HG03558 (cell line): Measurements from ENCODE around the gene FMN1.

Experiments
- ATAC-seq: cut with Tn5 transposase; IDR thresholded peaks from one replicate; pipeline ENCODE4 v1.9.1; 2021; ENCODE audit warnings: moderate number of reproducible peaks; ENCODE audit not compliant: unreplicated experiment; ENCODE audit errors: extremely low read depth

FMN1 gene

DNA sequence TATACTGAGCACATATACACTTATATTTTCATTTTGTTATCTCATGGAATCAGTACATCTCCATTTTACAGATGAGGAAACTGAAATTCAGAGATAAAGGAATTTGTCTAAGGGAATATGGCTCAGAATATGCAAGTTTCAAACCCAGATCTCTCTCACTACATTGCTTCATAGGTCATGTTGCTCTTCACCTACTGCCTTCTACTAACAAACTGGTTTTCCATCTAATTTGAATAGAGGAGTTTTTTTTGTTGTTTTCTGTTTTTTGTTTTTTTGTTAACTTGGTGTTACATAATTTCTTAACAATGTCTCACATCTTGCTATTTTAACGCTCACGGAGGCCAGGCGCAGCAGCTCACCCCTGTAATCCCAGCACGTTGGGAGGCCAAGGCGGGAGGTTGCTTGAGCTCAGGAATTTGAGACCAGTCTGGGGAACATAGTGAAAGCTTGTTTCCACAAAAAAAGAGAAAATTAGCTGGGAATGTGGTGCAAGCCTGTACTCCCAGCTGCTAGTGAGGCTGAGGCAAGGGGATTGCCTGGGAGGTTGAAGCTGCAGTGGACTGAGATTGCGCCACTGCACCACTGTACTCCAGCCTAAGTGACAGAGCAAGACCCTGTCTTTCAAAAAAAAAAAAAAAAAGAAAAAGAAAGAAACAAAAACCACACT lies 37.0 kb downstream of the FMN1 start:
- no peak for ATAC-seq

DNA sequence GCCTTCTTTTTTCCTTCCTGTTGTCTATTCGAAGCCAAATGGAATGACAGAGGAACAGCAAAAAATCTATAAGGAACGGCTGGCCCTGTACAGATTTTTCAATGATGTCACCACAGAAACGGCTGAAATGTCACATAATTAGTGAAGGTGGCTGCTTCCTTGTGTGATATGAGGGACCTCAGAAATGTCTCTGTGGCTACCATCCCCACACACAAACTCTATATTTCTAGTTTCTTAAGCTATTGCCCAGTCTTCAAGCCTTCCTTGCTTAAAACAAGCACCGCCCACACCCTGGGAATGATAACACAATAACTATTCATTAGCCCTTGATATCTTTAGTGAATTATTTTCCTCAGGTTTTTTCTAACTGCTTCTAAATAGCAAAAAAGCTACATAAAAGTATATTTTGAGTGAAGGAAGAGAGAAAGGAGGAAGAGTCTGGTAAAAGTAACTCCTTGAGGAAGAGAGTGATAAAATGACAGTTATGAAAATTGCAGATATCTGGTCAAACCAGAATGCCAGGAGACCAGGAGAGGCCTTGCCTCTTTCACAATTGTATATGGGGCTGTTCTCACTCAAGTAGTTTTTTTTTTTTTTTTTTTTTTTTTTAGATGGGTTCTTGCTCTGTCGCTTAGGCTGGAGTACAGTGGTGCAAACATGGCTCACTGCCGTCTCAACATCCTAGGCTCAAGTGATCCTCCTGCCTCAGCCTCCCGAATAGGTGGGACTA lies 38.7 kb downstream of the FMN1 start:
- no peak for ATAC-seq

DNA sequence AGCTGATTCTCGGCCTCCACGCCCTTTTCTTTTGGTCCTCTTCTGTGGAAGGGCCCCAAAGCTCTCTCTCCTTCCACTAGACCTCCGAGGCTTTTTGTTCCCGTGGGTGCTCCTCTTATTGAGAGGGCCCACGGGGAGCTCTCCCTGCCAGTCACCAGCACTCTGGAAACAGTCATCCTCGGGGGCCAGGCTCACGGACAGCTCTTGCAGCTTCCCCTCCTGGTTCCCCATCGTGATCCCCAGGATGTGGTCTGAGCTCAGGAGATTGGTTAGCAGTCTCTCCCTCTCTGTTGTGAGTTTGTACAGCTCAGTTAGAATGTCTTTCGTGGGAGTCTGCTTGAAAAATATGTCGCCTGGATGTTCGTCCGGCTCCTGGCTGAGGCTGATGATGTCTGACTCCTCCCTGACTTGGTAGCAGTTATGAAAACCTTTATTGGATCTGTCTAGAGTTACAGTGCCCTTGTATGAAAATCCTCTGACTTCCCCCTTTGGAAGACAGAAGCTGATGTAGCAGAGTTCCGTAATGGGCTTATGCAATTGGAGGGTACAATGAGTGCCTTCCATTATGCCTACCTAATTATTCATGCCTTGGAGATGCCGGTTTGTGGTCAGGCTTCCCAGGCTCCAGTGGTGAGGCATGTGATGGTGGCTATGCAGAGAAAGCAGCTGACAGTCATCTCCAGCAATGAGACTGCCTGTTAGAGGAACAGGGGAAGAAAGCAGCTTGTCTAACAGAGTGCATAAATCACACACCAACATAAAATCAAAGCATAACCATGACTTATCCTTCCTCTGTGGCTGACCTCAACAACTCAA lies 40.0 kb downstream of the FMN1 start:
- ATAC-seq, result no peak

DNA sequence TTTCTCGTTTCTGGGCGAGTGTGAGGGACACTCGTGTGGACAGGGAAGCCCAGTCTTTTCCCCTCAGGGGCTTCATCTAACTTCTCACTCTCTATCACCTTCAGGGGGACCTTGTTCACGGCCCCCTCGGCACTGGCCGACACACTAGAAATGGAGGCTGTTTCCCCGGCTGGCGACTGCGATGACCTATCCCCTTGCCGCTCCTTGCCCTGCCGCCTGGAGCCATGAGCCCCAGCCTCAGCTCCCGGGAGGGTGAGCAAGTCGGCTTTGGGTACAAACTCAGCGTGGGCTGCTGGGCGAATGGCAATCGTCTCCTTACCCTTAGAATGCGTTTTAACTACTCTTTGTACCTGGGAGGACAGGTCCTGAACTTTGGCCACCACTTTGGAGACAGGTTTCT lies 41.0 kb downstream of the FMN1 start:
- ATAC-seq, result no peak

DNA sequence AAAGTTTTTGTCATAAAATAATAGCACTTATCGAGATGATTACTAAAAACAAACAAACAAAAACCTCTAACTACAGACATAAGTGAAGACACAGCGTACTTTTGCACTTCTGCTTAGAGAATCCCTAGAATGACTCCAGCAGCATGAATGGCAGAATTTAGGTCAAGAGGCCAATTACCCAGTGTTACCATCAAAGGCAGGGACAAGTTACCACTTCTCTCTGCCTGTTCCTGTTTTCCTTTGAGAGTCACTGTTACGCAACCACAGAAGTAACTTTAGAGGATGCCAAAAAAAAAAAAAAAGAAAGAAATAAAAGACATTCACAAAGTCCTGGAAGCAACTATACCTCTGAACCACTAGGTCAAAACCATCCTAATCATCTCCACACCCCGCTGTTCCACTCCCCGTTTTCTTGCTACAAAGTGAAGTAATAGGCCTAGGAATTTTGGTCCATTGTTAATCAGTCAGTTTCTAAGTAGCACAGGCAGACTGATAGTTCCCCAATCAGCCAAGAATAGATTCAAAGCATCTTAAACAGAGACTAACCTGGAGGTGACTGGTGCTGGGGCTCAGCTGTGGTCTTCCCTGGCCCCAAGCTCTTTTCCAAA lies 41.9 kb downstream of the FMN1 start:
- ATAC-seq, result no peak

DNA sequence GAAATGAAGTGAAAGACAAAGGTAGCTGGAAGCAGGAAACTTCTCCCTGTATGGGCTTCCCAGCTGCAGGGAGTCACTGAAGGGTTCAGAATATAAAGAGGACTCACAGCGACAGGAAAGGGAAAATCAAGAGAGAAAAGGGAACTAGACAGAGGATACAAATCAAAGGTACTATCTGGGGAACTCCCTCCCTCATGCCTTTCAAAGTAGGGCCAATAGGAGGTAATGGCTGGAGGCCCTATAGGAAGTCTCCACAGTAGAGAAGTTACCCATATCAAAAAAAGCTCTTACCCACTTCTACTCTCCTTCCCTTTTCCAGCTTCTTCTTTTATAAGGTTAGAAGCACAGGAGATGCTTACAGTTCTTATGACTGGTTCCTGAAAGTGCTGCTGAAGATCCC lies 43.5 kb downstream of the FMN1 start:
- ATAC-seq, result no peak

DNA sequence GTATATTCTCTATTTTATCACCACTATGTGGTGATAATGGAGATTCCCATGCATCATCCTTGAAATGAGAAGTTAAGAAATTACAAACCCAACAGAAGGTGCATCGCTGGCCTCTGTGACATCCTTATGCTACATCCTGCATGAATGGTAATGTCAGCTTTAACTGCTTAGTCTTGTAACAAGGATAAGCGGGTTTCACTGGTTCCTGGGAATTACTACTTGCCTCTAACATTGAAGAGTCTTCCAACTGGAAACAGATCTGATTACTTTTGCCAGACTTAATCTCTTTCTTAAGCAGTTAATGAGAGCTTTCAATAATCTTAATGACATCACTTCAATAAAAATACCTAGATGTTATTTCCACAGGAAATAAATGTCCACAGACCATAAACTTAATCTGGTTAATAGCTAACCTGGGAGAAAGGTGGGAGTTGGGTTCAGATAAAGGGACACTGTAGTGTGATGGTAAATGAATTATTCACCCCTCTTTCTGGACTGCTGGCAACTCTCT lies 44.0 kb downstream of the FMN1 start:
- no peak for ATAC-seq

DNA sequence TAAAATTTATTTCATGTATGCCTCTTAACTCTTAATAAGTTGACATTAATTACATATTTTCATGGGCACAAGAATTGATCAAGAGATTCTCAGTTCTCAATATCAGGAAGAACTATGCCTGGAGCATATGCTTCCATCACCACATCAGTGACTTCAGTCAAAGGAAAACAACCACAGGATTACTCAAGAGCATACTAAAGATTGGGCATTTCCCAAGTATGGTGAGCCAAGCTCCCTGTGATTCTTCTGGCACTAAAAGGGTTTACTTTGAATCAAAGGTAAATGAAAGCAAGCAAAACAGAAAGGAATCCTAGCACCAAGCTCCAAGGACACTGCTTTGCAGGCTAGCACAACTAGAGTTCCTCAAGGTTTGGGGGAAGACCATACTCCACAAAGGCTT lies 44.6 kb downstream of the FMN1 start:
- no peak for ATAC-seq

DNA sequence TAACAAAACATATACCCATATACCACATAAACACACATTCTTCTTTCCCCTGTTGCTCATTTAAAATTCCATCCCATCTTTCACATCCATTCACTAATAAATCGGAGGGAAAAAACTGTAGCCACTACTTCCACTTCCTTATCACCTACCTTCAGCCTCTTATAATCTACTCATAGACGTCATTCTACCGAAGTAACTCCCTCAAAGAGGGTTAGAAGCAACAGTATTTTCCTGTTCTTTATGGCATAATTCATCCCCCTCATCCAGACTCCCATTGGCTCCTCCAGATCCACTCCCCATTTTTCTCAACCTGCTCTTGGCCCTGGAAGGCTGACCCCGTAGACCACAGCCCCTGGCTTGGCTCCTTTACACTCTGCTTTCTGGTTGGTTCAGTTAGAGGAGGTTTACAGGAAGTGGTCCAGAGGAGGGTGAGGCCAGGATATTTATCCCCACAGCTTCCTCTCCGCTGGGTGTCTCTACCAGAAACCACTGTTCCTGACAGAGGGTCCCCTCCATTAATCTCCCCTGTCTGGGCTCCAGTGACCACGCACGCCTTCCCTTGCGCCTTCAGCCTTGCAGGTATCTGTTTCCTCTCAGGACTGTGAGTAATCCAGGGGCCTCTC lies 46.3 kb downstream of the FMN1 start:
- ATAC-seq, result no peak

DNA sequence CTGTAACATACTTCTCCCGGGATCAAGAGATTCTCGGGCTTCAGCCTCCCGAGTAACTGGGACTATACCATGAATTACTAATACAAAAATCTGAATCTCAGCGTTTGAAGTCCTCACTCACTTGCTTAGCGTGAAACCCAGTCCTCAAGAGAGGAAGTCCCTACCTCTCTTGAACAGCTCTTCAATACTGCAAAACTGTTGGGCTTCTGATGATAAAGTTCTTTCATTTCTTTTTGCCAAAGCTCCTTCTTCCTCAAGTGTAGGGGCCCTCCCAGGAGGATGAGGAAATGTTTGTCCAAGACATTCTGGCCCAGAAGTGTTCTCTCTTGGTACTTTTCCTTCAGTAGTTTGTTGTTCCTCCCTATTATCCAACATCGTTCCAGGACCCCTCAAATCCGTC lies 48.5 kb downstream of the FMN1 start:
- no peak for ATAC-seq

DNA sequence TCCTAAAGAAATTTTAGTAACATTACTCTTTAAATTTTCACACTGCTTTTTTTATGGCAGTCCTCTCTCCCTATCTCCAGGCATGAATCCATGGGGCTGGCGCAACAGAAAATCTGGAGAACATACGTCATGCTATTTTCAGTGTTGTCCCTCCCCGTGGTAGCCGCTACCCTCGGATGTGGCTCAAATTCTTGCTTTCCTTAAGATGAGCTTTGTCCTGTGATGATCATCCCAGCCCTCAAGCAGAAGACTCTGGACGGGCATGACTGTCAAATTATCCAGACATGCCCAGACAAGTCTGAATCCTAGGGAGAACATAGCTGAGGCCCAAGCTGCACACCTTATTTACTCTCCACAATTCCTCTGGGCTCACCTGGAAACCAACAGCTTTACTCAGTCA lies 49.1 kb downstream of the FMN1 start:
- ATAC-seq, result no peak

DNA sequence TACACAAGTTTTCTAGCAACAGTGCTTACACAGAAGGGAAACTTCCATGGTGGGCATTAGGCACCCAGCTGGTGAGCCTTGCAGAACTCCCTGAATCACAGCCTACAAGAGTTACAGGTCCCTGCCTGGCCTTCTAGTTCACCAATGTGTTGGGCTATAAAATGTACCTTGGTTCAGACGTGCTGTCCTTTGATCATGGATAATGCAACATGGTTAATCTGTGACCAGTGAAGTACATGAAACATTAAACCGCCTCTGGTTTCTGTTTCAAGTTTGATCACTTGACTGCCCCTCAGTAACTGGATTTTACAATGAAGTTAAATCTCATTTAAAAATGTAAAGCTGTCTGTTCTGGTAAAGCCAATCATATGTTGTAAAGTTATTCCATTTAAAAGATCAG lies 51.8 kb downstream of the FMN1 start:
- ATAC-seq, result no peak

DNA sequence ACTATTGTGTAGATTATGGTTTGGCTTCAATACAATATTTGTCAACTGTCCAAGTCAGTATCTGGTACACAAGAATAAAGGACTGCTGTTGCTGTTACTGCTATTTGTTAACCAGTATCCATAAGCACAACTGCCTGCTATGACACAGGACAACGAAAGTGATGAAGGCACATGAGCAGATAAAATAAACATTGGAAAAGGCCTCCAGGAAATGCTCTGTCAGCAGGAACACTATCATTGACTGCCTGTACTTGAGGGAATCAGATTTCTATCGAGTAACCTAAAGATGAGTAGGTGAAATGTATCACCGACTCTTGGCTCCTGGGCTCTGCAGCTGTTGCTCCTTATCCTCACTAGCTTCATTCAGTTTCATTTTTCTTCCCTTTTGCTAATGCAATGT lies 56.5 kb downstream of the FMN1 start:
- ATAC-seq, result no peak

DNA sequence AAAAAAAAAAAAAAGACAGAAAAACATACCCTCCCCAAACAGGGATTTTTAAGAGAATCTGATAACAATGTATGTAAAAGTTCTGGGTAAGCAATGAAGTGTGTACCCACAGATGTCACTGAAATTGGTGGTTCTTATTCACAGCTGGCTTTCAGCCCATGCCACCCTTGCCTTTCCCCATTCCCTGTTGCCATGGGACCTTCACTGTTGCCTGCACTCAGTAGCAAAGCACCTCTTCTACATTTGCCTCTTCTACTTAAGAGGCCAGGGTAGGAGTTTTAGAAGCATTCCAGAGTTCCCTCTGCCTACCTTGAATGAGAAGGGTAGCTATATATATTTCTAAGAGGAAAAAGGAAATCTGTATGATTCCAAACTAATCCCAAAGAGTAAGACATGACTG lies 57.4 kb downstream of the FMN1 start:
- ATAC-seq, result no peak

DNA sequence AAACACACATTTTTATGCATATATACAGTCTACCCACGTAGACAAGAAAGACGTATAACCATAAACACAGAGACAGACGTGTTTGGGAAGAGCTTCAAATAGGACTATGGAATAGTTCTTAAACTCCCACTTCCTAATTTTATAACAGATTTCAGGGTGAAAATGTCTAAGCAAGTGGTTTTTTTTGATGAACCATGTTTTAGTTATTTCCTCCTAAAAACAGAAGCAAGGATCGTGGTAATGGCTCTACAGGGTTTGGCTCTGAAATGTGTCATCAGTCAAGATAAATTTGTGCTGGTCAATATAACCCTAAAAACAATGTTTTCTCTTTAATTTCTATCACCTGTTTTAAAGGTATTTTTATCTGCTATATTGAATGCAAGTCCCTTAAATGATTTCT lies 58.2 kb downstream of the FMN1 start:
- no peak for ATAC-seq

DNA sequence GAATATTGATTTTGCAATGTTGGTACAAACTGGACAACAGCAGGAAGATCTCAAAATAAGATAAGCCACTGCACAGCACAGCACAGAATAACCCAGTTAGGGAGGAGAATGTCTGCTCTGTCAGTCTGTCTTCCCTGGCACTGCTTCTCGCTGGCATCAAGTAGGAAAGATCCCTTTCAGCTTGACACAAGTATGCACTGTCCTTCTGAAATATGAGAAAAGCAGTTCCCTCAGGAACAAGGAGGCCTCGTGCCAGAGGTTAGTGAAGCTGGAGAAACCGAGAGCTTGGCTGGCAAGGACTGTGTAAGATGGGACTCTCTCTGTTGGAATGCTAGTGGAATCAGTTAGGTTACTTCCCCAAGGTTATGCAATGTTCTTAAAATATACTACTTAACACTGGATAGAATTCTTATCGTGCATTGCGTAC lies 59.1 kb downstream of the FMN1 start:
- no peak for ATAC-seq

DNA sequence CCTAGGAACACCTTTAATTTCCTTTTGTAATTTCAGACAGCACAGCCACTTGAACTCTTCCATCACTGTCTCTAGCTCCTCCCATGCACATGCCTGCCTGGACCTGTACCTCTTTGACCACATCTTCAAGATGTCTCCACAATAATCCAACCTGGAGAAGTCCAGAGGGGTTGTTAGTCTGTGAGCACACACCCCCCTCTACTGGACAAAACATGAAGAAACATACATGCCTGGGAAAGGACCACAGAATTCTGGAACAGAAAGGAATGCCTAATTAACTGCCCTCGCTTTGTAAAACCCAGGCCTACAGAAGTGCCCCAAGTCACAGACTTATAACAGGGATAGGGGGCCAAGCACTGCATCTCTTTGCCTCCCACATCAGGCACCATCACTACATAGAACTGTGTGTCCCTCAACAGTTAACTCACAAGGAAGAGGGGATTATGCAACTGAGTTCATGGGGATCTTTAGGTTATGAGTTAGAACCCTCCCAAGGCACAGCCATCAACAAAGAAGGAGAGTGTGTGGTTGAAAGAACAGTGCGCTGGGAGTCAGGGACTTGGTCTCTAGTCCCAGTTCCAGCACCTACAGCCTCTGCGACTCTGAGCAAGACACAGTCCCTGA lies 61.7 kb downstream of the FMN1 start:
- ATAC-seq, result no peak

DNA sequence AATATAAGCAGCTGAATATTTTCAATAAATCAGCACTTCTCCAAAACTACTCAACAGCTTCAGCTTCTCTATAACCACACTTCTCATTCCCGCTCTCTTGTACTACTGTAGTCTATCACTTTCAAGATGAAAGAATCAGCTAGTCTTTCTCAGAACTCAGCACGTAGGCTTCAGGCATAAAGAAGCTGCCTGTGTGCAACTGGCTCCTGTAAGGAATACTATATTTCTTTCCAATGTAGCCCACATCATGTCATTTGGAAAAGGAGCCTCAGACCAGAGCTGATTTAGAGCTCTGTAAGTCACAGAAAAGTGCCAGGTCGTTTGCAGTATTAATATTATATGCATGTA lies 62.3 kb downstream of the FMN1 start:
- ATAC-seq, result no peak

DNA sequence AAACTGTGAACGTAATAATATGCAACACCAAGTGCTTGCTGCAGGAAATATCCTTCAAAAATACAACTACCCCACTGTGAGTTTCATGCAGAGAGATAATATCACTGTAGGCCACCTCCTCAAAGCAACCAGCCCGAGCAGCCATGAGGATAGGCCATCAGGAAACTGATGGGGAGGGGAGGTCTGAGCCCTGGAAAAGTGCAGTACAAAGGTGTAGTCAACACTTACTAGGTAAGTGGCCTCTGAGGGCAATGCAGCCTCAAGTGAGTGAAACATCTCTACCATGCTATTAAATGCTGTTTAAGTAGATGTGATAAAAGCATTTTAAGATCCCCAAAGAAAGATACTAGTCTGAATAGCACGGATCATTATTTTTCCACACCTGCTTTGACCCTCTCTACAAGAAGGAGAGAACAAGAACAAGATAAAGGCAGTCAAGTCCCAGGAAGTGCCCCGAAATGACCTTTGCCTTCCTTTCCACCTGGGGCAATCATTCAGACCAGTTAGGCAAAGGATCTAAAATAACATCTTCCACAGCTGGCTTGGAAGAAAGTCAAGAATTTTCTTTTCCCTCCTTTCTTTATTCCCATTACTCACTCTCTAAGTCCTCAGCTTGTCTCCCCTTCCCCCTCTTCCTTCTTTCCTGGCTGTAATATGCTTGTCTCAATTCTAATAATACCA lies 62.8 kb downstream of the FMN1 start:
- ATAC-seq, result no peak
